Measurements from ENCODE around the gene SEC14L1.

The SEC14L1 gene

GRCh38 chr17:77209330-77209748, 68.6 kb downstream of the SEC14L1 start:
- no peak overlapping the region for H3K4me3 ChIP-seq (replicated peaks in 1 of 2; ENCODE audit: low read depth in 2 of 2, low read length in 2 of 2)
- DNase-seq (ENCODE audit: low read depth in 2 of 2): no peak
- TF ChIP-seq CTCF (IDR thresholded peaks at IDR 0.05; ENCODE audit: low read depth, low read length): no peak

- TF ChIP-seq CTCF (IDR thresholded peaks at IDR 0.05; ENCODE audit: low read depth, low read length): no peak
- no peak for DNase-seq (ENCODE audit: low read depth in 2 of 2)
- no peak overlapping the region for H3K4me3 ChIP-seq (replicated peaks in 1 of 2; ENCODE audit: low read depth in 2 of 2, low read length in 2 of 2)
Measured at GRCh38 chr17:77210331-77210730, 69.6 kb downstream of the SEC14L1 start.

- no peak overlapping the region for H3K4me3 ChIP-seq (replicated peaks in 1 of 2; ENCODE audit: low read depth in 2 of 2, low read length in 2 of 2)
- no peak for DNase-seq (ENCODE audit: low read depth in 2 of 2)
- TF ChIP-seq CTCF (IDR thresholded peaks at IDR 0.05; ENCODE audit: low read depth, low read length): no peak
Measured at GRCh38 chr17:77210946-77211541, 70.3 kb downstream of the SEC14L1 start.

- TF ChIP-seq CTCF (IDR thresholded peaks at IDR 0.05; ENCODE audit: low read depth, low read length): no peak
- H3K4me3 ChIP-seq (replicated peaks in 1 of 2; ENCODE audit: low read depth in 2 of 2, low read length in 2 of 2): no peak overlapping the region
- DNase-seq (ENCODE audit: low read depth in 2 of 2): no peak
Measured at GRCh38 chr17:77211681-77212080, 70.9 kb downstream of the SEC14L1 start.

- TF ChIP-seq CTCF (IDR thresholded peaks at IDR 0.05; ENCODE audit: low read depth, low read length): no peak
- no peak overlapping the region for H3K4me3 ChIP-seq (replicated peaks in 1 of 2; ENCODE audit: low read depth in 2 of 2, low read length in 2 of 2)
- no peak for DNase-seq (ENCODE audit: low read depth in 2 of 2)
Measured at GRCh38 chr17:77212081-77212832, 71.5 kb downstream of the SEC14L1 start.

GRCh38 chr17:77212833-77213777, 72.3 kb downstream of the SEC14L1 start:
- no peak for DNase-seq (ENCODE audit: low read depth in 2 of 2)
- TF ChIP-seq CTCF (IDR thresholded peaks at IDR 0.05; ENCODE audit: low read depth, low read length): no peak
- H3K4me3 ChIP-seq (replicated peaks in 1 of 2; ENCODE audit: low read depth in 2 of 2, low read length in 2 of 2): no peak overlapping the region

Data from cardiac fibroblast (primary cell).